CD4-positive, alpha-beta T cell treated with Interleukin-4 for 4 hours (primary cell): Measurements from ENCODE around the gene SLC29A1.

ENCODE experiments used
- DNase-seq: peaks from one replicate; pipeline ENCODE4 v3.0.0-alpha.2; 2020

The SLC29A1 gene

GRCh38 chr6:44237813-44238433, 14.5 kb downstream of the SLC29A1 start:
- peak; percentile 71 for DNase-seq

DNA sequence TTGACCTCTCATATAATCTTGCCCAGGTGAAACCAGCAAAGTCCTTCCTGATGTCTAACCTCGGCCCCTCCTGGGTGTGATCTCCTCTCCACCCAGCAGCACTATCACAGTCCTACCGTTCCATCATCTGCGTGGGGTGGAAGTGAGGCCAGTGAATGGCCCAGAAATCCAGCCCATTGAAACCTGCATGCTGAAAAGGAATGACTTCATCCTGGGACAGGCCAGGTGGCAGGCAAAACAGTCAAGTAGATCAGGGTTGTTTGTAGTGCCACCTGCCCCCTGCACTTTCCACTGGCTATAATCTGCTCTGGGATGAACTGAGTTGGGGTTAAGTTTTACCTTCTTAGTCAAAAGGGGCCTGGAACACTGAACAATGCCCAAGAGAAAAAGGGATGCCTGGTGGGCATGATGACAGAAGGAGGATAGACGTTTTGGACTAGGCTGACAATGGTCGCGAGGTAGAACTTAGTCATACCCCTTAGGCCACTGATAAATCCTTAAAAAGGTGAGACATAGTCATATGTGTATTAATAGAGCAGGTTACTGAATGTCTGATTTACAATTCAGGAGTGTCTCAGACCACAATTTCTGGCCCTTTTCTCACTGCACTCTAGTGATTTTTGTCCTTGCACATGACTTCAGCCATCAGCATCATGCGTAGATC, 15.4 kb downstream of the SLC29A1 start:
- DNase-seq, result no peak

DNA sequence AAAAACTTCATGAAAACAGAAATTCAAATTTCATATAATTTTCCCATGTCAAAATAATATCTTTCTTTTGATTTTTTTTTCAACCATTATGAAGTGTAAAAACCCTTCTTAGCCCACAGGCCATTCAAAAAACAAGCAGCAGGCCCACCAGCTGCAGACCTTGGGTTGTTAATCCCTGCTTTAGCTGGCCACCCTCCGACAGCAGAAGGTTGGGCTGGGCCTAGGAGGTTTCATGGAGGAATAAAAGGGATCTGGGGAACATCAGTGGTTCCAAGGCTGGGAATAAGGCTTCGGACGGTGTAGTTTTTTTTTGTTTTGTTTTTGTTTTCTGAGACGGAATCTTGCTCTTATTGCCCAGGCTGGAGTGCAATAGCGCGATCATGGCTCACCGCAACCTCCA, 19.9 kb downstream of the SLC29A1 start:
- DNase-seq, result no peak

DNA sequence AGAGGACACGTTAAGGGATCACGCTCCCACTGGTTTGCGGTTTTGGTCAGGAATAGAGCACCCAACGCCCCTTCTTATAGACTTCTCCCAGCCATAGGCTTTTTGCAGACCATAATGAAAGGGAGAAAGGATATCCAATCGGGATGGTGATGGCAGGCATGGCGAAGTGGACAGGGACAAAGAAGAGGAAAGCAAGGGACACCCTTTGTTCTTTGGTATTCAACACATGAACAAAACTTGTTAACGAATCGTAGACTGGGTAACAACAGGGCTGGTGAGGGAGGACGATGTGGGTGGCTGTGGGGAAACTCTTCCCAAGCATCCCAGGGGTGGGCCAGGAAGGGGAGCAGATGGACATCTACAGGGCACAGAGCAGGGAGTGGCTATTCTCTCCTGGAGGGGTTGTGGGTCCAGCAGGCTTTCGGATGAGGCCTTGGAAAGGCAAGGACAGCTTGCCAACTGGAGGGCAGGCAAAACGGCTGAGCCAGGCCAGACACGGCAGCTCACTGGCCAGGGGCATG, 22.1 kb downstream of the SLC29A1 start:
- no peak for DNase-seq

DNA sequence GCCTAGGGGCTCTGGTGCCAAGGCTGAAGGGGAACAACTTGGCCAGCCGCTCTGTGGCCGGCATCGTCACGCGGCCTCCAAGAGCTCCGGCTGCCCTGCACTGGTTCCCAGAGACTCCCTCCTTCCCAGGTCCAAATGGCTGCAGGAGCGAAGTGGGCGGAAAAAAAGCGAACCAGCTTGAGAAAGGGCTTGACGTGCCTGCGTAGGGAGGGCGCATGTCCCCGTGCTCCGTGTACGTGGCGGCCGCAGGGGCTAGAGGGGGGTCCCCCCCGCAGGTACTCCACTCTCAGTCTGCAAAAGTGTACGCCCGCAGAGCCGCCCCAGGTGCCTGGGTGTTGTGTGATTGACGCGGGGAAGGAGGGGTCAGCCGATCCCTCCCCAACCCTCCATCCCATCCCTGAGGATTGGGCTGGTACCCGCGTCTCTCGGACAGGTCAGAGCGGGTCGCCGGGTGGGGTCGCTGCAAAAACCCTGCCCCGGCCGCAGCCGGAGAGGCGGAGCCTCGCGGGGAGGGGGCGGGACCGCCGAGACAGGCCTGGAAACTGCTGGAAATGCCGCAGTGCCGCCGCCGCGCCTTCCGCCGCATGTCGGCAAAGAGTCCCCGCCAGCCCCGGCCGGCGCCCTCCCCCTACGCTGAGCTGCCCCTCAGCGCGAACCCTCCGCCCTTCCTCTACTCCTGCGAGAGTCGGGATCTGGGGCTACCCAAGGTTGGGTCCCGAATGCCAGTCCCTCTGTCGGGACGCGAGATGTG, 22.7 kb downstream of the SLC29A1 start:
- peak; percentile 75 for DNase-seq

GRCh38 chr6:44246663-44247337, 23.4 kb downstream of the SLC29A1 start, which contains the start of gene HSP90AB1:
TSS of gene HSP90AB1 (plus strand) at chr6:44247101. CDS start at chr6:44248630, 1,529 bp downstream.
- DNase-seq, result peak; percentile 99

DNA sequence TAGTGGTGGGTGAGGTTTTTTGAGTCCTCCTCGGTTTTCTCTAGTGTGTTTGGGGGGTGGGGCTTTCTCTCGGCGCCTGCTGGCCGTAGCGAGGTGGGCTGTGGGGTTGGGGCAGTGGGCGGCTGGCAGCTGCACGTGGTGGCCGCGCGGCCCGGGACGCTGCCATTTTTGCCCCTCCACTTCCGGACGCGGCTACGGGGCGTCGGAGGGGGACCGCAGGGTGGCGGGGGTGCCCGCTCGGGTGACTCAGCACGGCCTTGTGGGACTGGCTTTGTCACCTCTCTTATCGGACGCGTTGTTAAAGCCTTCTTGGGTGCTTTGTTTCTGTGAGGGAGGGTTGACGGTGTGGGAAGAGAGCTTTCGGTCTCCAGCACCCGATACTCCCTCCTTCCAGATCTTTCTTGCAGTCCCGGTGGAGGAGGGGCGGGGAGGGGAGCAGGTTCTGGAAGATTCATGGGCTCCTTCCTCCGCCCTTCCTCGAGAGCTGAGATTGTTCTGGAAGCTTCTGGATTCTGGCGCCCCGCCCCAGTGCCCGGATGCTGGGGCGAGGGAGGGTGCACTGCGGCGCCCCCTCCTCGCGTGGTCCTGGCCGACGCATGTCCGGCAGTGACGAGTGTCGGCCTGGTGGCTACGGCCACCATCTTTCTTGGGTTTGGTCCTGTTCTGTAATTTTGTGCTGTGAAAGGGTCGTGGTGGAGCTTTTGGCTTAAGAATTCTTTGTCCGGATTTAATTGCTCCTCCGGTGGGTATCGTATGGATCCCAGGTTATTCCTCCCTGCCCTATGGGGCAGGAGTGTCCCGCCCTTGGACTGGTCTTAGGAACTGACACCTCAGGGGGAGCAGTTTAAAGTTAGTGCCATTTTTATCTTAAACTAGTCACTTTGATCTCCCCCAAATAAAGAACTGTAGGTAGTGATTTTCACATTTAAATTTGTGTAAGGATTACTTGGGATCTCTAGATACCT, 24.2 kb downstream of the SLC29A1 start:
- DNase-seq, result peak; percentile 93

DNA sequence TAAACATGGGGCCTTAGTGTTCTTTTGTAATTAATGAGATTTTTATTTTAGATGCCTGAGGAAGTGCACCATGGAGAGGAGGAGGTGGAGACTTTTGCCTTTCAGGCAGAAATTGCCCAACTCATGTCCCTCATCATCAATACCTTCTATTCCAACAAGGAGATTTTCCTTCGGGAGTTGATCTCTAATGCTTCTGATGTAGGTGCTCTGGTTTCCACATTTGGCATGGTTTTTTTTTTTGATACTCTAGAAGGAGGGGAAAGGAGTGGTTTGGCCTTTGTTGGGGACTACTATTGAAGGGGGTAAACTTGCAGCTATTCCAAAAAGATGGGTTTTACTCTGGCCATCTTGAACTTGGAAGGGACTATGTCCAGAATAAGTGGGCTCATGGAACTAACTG, 25.2 kb downstream of the SLC29A1 start:
- DNase-seq, result no peak

GRCh38 chr6:44249082-44249748, 25.8 kb downstream of the SLC29A1 start:
- DNase-seq, result no peak

GRCh38 chr6:44250067-44250717, 26.8 kb downstream of the SLC29A1 start:
- no peak for DNase-seq

GRCh38 chr6:44250718-44251123, 27.3 kb downstream of the SLC29A1 start:
- DNase-seq, result no peak

GRCh38 chr6:44251576-44252524, 28.5 kb downstream of the SLC29A1 start:
- no peak for DNase-seq

GRCh38 chr6:44253307-44254101, 30.1 kb downstream of the SLC29A1 start:
- DNase-seq, result peak; percentile 60

GRCh38 chr6:44254191-44255104, 31.1 kb downstream of the SLC29A1 start:
- no peak for DNase-seq

DNA sequence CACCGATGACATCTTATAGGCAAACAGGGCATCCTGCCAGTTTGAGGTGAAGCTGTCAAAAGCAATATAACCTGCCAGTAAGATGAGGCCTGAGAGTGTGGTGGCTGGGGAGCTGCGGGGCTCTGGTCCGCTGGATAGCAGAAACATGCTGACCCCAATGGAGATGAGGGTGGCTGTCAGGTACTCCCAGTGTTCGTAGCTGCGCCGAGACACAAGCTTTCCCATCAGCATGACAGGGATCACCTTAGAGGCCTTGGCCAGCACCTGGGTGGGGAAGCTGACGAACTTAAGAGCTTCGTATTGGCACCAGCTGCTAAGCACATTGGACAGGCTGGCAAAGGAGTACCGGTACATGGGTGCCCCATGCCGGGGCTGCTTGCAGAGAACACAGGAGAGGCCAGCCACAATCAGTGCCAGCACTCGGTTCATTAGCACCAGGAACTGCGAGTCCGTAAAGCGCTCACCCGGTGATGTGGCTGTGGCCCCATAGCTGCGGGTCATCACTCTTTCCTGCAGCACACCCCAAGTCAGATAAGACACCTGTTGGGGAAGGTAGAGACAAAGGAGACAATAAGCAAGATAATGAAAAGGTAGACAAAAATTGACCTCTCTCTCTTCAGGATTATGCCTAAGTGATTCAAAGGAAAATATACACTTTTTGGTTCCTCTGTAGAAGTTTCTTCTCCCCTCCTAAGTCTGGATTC, 31.9 kb downstream of the SLC29A1 start:
- no peak for DNase-seq

- DNase-seq, result no peak
Observed at GRCh38 chr6:44255871-44256774, 32.7 kb downstream of the SLC29A1 start.
